SK-N-SH treated with all-trans-retinoic acid at 6 μM for 48 hours (cell line): ENCODE results near the gene LARGE1.

Source experiments
- SNAI2 ChIP-seq: fragments of 250-450 bp; sonication (Bioruptor Pico); IDR thresholded peaks from 2 replicates; pipeline ENCODE4 v1.5.0; 2020; ENCODE audit warnings: mild to moderate bottlenecking, moderate library complexity
- ZFP3 ChIP-seq: fragments of 250-450 bp; sonication (Bioruptor Pico); IDR thresholded peaks from 2 replicates; pipeline ENCODE4 v1.5.0; 2020; ENCODE audit warnings: mild to moderate bottlenecking, moderate library complexity
- ZNF565 ChIP-seq: fragments of 450-650 bp; formaldehyde crosslinking; conservative IDR thresholded peaks from 2 replicates; pipeline ENCODE4 v1.5.0; 2020; ENCODE audit warnings: low read depth, mild to moderate bottlenecking, moderate library complexity
- TF ChIP-seq, protein P1 (sequence below): fragments of 250-450 bp; sonication (Bioruptor Pico); IDR thresholded peaks from 2 replicates; pipeline ENCODE4 v1.8.0; 2020; ENCODE audit warnings: mild to moderate bottlenecking, moderate library complexity, borderline replicate concordance

DNA sequence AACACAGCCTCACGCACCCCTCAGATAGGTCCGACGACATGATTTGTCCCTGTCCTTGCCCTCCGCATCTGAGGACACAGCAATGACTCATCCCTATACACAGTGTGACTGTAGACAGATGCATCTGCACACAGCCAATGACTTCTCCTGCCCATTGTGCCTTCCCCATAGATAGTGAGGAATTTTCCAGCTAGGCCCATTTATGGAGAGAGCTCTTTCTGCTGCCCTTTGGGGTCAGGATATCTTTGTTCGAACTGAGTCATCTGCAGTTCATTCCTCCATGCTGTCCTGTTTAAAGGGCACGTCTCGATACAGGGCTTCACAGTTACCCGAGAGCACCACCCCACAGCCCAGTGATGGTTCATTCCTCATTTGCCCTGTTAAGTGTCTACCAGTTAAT is 96.7 kb downstream of the LARGE1 start:
- no peak for TF ChIP-seq SNAI2 (CRISPR knock-in tag)
- TF ChIP-seq ZFP3 (CRISPR knock-in tag) = no peak
- TF ChIP-seq, protein P1, sequence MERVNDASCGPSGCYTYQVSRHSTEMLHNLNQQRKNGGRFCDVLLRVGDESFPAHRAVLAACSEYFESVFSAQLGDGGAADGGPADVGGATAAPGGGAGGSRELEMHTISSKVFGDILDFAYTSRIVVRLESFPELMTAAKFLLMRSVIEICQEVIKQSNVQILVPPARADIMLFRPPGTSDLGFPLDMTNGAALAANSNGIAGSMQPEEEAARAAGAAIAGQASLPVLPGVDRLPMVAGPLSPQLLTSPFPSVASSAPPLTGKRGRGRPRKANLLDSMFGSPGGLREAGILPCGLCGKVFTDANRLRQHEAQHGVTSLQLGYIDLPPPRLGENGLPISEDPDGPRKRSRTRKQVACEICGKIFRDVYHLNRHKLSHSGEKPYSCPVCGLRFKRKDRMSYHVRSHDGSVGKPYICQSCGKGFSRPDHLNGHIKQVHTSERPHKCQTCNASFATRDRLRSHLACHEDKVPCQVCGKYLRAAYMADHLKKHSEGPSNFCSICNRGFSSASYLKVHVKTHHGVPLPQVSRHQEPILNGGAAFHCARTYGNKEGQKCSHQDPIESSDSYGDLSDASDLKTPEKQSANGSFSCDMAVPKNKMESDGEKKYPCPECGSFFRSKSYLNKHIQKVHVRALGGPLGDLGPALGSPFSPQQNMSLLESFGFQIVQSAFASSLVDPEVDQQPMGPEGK = no peak
- TF ChIP-seq ZNF565 (CRISPR knock-in tag) = no peak
